ENCODE measurements around the gene PDCD1. TPM values are rescaled to one million over a fixed set of nuclear protein-coding genes. Genes with fewer than 3 reads are reported as not detected.
A peak's percentile ranks its signal among the peaks of the same experiment; 100 is the strongest.

PDCD1 gene
- total and polyA plus RNA-seq, 2 of the 8 experiments (the other 6 are each of a cell fraction or from before 2014, with no cell fraction given) = 0.48 to 1.1 TPM

- H3K9me3 ChIP-seq (ENCODE audit: insufficient read depth in 2 of 2, low read depth in 1 of 2, low read length in 1 of 2) = peaks cover 7 to 18% of the 10 kb centered on the region in 2 experiments; a peak in 3 of 4 replicates
- H2BK20ac ChIP-seq (ENCODE audit: low read length) = no peak overlapping the region
- H4K8ac ChIP-seq (ENCODE audit: extremely low read depth, insufficient read depth, low read length) = no peak overlapping the region
- H3K27ac ChIP-seq (ENCODE audit: low read depth, low read length) = no peak overlapping the region
- H4K20me1 ChIP-seq (replicated peaks in 1 of 2; ENCODE audit: control insufficient read depth in 1 of 2, insufficient read depth in 2 of 2, low read length in 2 of 2) = no peaks in the 10 kb centered on the region
- H3K9ac ChIP-seq (replicated peaks in 1 of 4; ENCODE audit: extremely low read depth in 1 of 4, low read depth in 3 of 4, low read length in 3 of 4) = no peak overlapping the region
- FAIRE-seq (no peak), DNase-seq (ENCODE audit: low read depth in 1 of 2, low spot score in 2 of 2) (no peak)
- peak overlapping the region; percentile 80; the same call in 1 of the 2 replicates for H2BK12ac ChIP-seq (ENCODE audit: low read depth, low read length)
- no peak overlapping the region for H3K4me3 ChIP-seq (ENCODE audit: extremely low read depth in 1 of 4, insufficient read depth in 2 of 4, low read depth in 3 of 4, low read length in 4 of 4)
- ChIA-PET CTCF (ENCODE audit: partially characterized antibody) (interaction anchor here (1.0 to 2.5 kb wide), 4 partner anchors 10 to 144 kb away, joined by 3 to 10 read pairs (median 3); partner anchors contain the start of gene NEU4), POLR2A (ENCODE audit: partially characterized antibody) (interaction anchor here (0.8 kb wide), 1 partner anchor 202 kb away, joined by 3 read pairs; no protein-coding TSS in a partner anchor)
- no peaks in the 10 kb centered on the region for H3K36me3 ChIP-seq (ENCODE audit: control insufficient read depth in 2 of 4, insufficient read depth in 4 of 4, low read length in 3 of 4)
- H3K18ac ChIP-seq (ENCODE audit: extremely low read depth, low read length) = no peak overlapping the region
- H3K23ac ChIP-seq (ENCODE audit: insufficient read length) = no peak overlapping the region
- no peak overlapping the region for H3K56ac ChIP-seq (replicated peaks; ENCODE audit: insufficient read length, low read depth, low read length)
- no peak overlapping the region for H3K4me2 ChIP-seq (ENCODE audit: insufficient read depth in 1 of 2, low read depth in 2 of 2, low read length in 2 of 2)
- H2BK120ac ChIP-seq (replicated peaks; ENCODE audit: low read depth, low read length) = no peak overlapping the region
- no peaks in the 10 kb centered on the region for H3K27me3 ChIP-seq (replicated peaks in 1 of 4; ENCODE audit: control insufficient read depth in 3 of 4, extremely low read depth in 1 of 4, insufficient read depth in 3 of 4, low read length in 3 of 4)
- H3K23me2 ChIP-seq (ENCODE audit: low read depth, low read length) = peaks cover 3% of the 10 kb centered on the region; the same call in 1 of the 2 replicates
- no peak overlapping the region for H4K5ac ChIP-seq (ENCODE audit: insufficient read length, low read depth, low read length)
- 91% methylated on average over 6 of the region's 16 CpGs; no CpG with 5 or more reads in 1 of the 2 experiments for WGBS, 2 experiments (ENCODE audit: extremely low coverage in 1 of 2, insufficient coverage in 1 of 2, insufficient read length in 1 of 2, insufficient replicate concordance in 2 of 2, low coverage in 1 of 2, low lambda C conversion rate in 2 of 2, missing lambda C conversion rate in 1 of 2)
- H3K79me1 ChIP-seq (ENCODE audit: low read depth, low read length) = no peaks in the 10 kb centered on the region
- no peak overlapping the region for H4K91ac ChIP-seq (replicated peaks; ENCODE audit: insufficient read length, low read length)
- no peak overlapping the region for H2AFZ ChIP-seq (ENCODE audit: low read length)
- H3K79me2 ChIP-seq (ENCODE audit: control insufficient read depth in 1 of 2, insufficient read depth in 2 of 2, low read length in 2 of 2) = no peaks in the 10 kb centered on the region
- H2BK5ac ChIP-seq (ENCODE audit: low read depth, low read length) = no peak overlapping the region
- no peak overlapping the region for H3K4ac ChIP-seq (replicated peaks; ENCODE audit: insufficient read length, low read depth, low read length)
- H2AK5ac ChIP-seq (ENCODE audit: low read depth, low read length) = no peak overlapping the region
- H3K14ac ChIP-seq (ENCODE audit: insufficient read length) = no peak overlapping the region
- H2BK15ac ChIP-seq (ENCODE audit: low read length) = no peak overlapping the region
- peaks cover 0 to 5% (median 5%) of the 10 kb centered on the region in 4 experiments; a peak in 4 of 7 replicates for H3K4me1 ChIP-seq (replicated peaks in 1 of 4; ENCODE audit: control insufficient read depth in 3 of 4, insufficient read depth in 4 of 4, low read length in 3 of 4)
- TF ChIP-seq RBBP5 (IDR thresholded peaks at IDR 0.05; ENCODE audit: borderline replicate concordance, low read depth, low read length) = no peak
- TF ChIP-seq ASH2L (IDR thresholded peaks at IDR 0.05; ENCODE audit: low read length) = no peak
- TF ChIP-seq USF2 (IDR thresholded peaks at IDR 0.05; ENCODE audit: low read length) = no peak
- no peak for TF ChIP-seq JUN (IDR thresholded peaks at IDR 0.05; ENCODE audit: low read depth, low read length)
- no peak for TF ChIP-seq RXRA (IDR thresholded peaks at IDR 0.05; ENCODE audit: insufficient read depth, low read depth, low read length)
- no peak for TF ChIP-seq TAF7 (optimal IDR thresholded peaks at IDR 0.05; ENCODE audit: borderline replicate concordance, low read depth, low read length)
- no peak for TF ChIP-seq TBP (IDR thresholded peaks at IDR 0.05; ENCODE audit: low read depth, low read length)
- TF ChIP-seq SP2 (IDR thresholded peaks at IDR 0.05; ENCODE audit: low read length) = no peak
- TF ChIP-seq YY1 (IDR thresholded peaks at IDR 0.05; ENCODE audit: low read depth, low read length) = no peak
- TF ChIP-seq BCL11A (IDR thresholded peaks at IDR 0.05; ENCODE audit: low read depth in 2 of 2, low read length in 2 of 2) = no peak
- TF ChIP-seq ZNF274 (IDR thresholded peaks at IDR 0.05; ENCODE audit: borderline replicate concordance, extremely low read depth, low read length) = no peak
- no peak for TF ChIP-seq MAX (IDR thresholded peaks at IDR 0.05)
- no peak for TF ChIP-seq HDAC6 (IDR thresholded peaks at IDR 0.05; ENCODE audit: low read depth, low read length)
Observed at GRCh38 chr2:241877197-241877685, 18.5 kb upstream of the PDCD1 start.

All from H1 (cell line).